IPS DF 19.7 (cell line): ENCODE measurements around the gene OST4.
"Not testable (repeated sequence)": the region's sequence is repeated elsewhere in the genome, so short reads cannot be mapped to it uniquely, and the experiment has no call there.

ENCODE experiments used
- DNase-seq: peaks from one replicate; pipeline ENCODE4 v3.0.0-alpha.2; 2013; ENCODE audit warnings: low read depth, low spot score

The OST4 gene

DNA sequence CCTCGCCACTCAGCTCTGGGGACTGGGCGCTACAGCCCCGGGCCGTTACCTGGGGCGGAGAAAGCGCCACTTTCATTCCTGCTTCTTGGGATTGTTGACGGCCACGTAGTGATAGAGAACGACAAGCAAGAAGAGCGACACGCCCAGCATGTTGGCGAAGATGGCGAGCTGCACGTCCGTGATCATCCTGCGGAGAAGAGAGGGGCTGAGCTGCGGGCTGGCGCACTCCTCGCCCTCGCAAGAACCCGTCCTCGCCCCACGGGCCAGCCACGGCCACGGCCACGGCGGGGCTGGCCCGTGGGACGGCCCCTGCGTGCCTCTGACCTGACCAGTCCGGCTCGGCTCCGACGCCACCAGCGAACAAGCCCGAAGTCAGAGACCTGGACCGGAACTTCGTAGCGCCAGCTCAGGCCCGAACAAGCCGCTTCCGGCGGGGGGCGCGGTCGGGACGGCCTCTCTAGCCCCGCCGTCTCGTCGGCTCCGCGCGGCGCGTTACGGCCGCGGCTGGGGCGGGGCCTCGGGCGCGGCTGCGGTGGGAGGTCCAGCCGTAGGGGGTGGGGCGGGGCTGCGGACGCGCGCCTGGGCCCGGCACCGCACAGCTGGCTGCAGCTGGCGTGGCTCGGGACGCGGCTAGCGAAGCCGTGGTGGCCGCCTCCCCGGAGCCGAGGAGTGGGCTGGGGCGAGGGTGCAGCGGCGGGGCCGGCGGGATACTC lies at the start of gene OST4:
TSS of gene OST4 (minus strand) at position 378 of the 713 bp plus-strand sequence.
- DNase-seq = no peak

DNA sequence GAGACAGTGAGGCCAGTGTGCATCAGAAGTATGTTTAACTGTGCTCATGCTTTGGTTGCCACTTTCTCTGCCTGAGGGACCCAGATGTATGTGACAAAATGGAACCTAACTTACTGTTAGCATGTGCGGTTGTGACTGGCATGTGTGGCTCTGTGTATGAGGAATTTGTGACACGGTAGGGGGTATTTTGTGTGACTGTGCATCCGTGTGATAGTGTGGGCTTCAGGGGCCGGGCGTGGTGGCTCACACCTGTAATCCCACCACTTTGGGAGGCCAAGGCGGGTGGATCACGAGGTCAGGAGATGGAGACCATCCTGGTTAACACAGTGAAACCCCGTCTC lies 47.8 kb upstream of the OST4 start:
- not testable (repeated sequence) for DNase-seq

DNA sequence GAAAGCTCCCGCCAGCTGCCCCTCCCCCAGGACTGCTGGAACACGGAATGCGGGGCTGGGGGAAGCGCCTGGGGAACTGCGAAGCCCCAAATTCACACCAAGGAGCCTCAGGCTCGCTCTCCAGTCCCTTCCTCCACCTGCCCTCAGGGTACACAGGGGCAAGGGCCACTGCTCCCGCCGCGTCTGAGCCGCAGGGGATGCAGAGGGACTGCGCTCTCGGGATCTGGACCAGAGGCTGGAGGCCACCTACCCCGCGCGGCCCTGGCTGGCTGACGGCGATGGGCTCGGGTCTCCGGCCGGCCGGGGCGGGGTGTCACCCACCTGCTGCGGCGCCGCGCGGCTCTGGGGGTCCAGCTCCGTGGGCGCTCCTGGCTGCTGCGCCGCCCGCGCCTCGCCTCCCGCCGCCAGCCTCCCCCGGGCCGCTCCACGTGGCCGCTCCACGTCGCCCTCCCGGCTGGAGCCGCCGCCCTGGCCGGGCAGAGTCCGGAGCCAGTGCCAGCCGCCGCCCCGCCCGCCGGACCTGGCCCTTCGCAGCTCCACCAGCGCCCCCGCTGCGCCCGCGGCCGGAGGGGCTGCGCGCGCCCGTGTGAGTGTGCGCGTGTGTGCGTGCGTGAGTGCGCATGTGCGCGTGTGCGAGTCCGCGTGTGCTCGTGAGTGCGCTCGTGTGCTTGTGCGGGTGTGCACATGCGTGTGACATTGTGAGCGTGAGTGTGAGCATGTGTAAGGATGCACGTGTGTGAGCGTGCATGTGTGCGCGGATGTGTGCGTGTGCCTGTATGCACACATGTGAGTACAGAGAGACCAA lies 47.3 kb upstream of the OST4 start, which contains the start of gene CGREF1:
TSS of gene CGREF1 (minus strand) at position 604 of the 805 bp plus-strand sequence. CDS start 14,762 bp downstream, outside the sequence.
- no peak for DNase-seq

DNA sequence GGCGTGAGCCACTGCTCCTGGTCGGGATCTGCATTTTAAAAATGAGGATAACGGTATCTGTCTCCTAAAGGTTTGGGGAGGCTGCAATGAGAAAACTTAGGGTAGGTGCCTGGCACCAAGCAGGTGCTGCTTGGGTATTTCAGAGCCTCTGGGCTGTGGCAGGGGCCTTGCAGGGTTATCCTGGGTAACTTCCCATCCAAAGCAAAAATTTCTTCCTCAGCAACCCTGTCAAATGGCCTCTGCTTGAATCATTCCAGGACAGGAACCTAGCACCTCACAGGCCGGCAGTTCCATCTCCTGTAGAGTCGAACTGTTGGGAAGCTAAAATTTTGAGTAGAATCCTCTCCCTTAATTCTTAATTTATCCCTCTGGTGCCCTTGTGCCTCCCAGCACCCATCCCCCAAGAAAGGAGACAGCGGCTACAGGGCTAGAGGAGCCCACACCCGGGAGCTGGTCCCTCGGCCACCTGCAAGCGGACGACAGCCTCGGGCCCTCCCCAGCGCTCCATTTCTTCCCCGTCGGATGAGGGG lies 46.6 kb upstream of the OST4 start:
- no peak for DNase-seq

DNA sequence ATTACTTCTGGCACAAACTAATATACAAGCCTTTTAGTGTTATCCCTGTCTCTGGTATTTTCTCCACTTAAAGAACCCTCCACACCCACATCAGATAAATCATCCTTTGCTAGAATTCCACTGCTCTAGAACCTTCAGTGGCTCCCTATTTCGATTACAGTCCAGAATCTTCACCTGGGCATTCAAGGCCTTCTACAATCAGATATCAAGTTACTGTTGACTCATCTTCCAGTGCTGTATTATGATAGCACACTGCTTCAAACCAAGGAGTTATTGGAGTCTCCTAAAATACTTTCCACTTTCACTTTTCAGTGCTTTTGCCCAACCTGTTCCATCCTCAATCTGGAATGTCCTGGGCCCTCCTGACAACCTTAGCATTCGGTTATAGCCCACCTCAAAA lies 44.1 kb upstream of the OST4 start:
- no peak for DNase-seq

DNA sequence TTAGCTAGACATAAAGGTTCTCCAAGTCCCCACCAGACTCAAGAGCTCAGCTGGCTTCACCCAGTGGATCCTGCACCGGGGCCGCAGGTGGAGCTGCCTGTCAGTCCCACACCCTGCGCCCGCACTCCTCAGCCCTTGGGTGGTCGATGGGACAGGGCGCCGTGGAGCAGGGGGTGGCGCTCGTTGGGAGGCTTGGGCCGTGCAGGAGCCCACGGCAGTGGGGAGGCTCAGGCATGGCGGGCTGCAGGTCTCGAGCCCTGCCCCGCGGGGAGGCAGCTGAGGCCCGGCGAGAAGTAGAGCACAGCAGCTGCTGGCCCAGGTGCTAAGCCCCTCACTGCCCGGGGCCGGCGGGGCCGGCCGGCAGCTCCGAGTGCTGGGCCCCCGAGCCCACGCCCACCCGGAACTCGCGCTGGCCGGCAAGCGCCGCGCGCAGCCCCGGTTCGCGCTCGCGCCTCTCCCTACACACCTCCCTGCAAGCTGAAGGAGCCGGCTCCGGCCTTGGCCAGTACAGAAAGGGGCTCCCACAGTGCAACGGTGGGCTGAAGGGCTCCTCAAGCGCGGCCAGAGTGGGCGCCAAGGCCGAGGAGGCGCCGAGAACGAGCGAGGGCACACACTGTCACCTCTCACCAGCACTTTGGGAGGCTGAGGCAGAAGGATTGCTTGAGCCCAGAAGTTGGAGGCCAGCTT lies 40.1 kb upstream of the OST4 start:
- not testable (repeated sequence) for DNase-seq

DNA sequence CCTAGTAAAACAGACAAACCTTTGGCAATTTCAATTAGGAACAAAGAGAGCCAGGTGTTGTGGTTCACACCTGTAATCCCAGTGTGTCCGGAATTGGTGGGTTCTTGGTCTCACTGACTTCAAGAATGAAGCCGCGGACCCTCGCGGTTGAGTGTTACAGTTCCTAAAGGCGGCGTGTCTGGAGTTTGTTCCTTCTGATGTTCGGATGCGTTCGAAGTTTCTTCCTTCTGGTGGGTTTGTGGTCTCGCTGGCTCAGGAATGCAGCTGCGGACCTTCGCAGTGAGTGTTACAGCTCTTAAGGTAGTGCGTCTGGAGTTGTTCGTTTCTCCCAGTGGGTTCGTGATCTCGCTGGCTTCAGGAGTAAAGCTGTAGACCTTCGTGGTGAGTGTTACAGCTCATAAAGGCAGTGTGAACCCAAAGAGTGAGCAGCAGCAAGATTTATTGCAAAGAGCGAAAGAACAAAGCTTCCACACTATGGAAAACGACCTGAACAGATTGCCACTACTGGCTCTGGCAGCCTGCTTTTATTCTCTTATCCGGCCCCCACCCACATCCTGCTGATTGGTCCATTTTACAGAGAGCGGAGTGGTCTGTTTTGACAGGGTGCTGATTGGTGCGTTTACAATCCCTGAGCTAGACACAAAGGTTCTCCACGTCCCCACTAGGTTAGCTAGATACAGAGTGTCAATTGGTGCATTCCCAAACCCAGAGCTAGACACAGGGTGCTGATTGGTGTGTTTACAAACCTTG lies 39.3 kb upstream of the OST4 start:
- DNase-seq = not testable (repeated sequence)

DNA sequence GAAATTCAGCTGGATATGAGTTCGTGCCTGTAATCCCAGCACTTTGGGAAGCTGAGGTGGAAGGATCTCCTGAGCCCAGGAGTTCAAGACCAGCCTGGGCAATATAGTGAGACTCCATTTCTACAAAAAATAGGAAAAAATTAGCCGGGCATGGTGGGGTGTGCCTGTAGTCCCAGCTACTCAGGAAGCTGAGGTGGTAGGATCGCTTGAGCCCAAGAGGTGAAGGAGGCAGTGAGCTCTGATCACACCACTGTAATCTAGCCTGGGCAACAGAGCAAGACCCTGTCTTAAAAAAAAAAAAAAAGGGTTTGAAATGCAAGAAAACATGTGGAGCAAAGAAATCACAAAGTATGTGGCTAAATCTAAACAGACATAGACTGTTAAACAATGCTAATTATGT lies 37.6 kb upstream of the OST4 start:
- no peak for DNase-seq

DNA sequence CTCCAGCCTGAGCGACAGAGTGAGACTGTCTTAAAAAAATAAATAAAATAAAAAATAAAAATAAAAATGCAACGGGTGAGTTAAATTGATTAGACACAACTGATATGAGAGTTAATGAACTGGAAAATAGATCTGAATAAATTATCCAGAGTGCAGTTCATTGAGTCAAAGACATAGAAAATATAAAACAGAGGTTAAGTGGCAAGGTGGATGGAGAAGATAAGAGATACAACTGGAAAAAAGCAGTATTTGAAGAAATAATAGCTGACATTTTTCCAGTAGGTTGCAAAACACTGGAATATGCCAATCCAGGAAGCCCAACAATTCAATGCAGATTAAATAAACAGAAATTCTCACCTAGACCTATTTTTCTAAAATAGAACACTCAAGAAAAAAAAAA lies 36.8 kb upstream of the OST4 start:
- DNase-seq = no peak

DNA sequence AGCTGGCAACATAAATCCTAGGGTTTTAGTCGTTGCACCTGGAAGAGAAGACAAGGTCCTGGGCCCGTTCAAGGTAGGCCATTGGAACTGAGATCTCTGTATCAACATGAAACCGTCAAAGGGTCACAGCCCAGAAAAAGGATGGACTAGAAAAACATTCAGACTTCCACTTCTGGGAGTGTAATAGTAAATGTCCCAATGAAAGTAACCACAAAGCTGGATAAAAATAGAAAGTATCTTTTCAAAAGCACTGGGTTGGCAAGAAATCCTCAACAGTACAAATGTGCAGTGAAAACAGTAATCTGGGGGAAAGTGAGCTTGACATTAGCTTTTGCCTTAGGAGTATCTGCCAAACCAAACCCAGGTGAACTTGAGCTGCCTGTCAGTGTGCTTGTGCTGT lies 34.5 kb upstream of the OST4 start:
- no peak for DNase-seq

DNA sequence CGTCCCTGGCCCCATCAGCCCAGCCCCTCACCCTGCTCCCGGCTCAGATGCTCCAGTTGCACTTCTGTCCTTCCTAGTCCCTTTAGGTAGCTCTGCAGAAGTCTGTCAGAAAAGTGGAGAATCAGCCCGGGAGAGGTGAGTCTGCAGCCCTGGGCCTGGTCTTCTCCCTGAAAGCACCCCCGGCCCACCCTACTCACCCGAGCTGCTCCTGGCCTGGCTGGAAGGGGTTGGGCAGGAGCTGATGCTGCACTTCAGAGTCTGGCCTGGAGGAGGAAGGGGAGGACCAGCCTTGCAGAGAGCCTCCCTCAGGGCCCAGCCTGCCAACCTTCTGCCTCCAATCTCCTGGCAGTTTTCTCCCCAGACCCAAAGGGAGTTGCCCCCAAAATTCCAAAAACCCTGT lies 30.9 kb upstream of the OST4 start:
- no peak for DNase-seq

DNA sequence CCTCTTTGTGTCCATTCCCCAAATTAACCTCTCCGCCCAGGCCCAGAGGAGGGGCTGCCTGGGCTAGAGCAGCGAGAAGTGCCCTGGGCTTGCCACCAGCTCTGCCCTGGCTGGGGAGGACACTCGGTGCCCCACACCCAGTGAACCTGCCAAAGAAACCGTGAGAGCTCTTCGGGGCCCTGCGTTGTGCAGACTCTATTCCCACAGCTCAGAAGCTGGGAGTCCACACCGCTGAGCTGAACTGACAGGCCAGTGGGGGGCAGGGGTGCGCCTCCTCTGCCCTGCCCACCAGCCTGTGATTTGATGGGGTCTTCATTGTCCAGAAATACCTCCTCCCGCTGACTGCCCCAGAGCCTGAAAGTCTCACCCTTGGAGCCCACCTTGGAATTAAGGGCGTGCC lies 28.6 kb upstream of the OST4 start:
- no peak for DNase-seq

DNA sequence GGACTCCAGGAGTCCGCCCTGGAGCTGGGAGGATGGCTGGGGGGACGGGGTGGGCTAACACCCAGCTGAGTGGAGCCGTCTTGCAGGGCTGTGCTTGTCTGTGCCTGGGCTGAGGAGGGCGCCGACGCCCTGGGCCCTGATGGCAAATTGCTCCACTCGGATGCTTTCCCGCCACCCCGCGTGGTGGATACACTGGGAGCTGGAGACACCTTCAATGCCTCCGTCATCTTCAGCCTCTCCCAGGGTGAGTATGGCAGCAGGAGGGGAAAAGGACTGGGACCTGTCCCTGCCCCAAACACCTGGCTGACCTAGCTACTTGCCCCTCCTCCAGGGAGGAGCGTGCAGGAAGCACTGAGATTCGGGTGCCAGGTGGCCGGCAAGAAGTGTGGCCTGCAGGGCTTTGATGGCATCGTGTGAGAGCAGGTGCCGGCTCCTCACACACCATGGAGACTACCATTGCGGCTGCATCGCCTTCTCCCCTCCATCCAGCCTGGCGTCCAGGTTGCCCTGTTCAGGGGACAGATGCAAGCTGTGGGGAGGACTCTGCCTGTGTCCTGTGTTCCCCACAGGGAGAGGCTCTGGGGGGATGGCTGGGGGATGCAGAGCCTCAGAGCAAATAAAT lies 28.0 kb upstream of the OST4 start:
- no peak for DNase-seq

DNA sequence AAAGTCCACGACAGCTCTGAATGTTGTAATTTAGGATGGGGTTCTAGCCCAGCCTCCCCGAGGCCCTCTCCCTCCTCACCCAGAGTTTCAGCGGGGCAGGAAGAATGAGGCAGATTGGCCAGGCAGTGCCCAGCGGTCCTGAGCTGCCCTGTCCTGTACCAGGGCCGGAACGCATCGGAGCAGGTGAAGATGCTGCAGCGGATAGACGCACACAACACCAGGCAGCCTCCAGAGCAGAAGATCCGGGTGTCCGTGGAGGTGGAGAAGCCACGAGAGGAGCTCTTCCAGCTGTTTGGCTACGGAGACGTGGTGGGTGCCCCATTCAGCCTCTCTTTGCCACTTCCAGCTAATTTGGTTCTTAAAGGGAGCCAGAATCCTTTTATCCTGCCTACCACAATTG lies 25.9 kb upstream of the OST4 start:
- no peak for DNase-seq

DNA sequence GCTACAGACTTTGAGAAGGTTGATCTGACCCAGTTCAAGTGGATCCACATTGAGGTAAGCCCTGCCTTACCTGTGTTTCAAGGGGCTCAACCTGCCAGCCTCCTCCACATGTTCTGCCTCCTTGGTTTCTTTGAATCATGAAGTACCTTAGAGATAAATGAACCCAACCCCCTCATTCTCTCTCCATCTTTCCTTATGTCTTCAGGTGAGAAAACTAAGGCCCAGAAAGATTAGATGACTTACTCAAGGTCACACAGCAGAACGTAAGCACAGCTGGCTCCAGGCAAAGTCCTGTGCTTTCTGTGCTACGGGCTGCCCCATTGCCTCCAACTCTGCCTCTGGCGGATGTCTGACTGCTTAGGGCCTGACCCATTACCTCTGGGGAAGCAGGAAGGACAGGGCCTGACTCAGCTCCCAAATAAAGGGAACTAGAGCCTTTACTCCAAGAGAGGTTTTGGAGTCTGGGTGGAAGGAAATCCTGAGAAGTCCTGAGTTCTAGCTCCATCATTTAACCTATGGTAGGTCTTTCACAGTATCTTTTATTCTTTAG lies 25.4 kb upstream of the OST4 start:
- no peak for DNase-seq

DNA sequence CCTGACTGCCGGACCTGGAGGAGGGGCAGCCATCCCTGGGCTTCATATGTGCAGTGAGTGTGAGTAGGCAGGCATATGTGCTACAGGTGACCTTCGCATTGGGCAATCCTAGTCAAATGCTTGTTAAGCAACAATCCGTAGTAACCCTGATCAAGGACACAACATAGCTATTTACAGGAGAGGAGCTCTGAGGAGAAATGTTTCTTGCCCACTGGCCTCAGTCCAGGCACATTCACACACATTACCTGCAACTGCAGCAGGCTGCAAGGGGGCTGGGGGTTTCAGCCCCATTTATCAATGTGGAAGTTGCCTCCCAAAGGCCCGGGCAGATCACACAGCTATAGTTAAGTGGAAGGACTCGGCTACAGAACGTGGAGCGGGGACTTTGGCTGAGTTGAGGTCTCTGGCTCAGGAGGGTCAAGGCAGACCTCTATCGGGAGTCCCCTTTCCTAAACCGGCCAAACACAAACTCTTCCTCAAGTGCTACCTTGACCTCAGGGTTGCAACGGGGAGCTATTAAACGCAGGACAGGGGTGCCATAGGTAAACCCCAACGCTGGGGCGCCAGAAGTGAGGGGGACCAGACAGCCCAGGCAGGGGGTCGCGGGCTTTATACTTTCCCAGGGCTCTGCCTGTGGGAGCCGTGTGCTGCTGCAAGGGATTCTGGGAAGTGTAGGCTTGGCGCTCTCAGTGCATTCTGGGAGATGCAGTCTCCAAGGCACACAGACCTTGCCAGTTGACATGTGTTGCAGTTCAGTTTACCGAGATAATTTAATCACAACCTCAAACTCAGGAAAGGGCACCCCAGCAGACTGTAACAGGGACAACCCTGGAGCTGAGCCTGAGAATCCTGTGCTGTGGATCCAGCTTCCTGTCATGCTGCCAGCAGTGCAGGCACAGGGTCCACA lies 24.5 kb upstream of the OST4 start:
- DNase-seq = no peak

DNA sequence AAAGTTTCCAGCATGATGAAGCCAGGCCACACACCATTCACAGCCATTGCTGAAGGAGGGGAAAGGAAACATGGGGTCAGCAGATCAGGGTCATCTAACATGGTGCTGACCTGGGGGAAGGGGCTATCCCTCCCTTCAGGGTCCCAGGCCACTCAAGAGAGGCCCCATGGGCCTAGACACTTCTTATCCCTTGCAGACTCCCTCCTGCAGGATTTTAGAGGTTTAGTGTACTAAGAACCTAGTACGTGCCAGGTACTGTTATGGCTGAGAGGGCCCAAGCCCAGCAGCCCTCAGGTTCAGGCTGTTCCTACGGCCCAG lies 23.9 kb upstream of the OST4 start:
- no peak for DNase-seq

DNA sequence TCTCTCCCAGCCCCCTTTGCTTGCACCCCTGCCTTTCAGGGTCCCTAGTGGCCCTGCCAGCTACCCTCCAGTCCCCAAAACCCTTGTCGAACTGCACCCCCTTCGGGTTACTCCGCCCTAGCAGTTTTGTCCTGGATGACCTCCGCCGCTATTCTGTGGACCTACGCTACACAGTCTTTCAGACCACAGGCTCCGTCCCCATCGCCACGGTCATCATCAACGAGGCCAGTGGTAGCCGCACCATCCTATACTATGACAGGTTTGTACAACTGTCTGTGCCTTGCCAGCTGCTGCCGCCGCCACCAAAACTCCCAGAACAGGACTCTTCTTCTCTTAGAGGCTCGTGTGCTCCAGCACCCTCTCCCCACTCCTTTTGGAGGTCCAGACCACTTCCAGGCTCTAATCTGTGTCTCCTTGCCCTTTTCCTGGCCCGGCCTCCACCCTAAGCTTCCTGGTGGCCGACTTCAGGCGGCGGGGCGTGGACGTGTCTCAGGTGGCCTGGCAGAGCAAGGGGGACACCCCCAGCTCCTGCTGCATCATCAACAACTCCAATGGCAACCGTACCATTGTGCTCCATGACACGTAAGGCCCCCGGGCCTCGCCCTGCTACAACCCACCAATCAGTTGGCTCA lies 23.0 kb upstream of the OST4 start:
- DNase-seq = no peak
